HUES6 (cell line): ENCODE measurements around the gene CFAP46.

ENCODE experiments used
- H3K27ac ChIP-seq: 2 replicates; pipeline ENCODE4 v1.7.0; 2013; ENCODE audit warnings: low read depth, mild to moderate bottlenecking, low read length, inconsistent platforms
- H3K27me3 ChIP-seq: 2 replicates; pipeline ENCODE4 v1.6.1; 2013; ENCODE audit warnings: low read length; ENCODE audit not compliant: control insufficient read depth, insufficient read depth
- H3K36me3 ChIP-seq: 2 replicates; pipeline ENCODE4 v1.6.1; 2013; ENCODE audit warnings: low read length; ENCODE audit not compliant: control insufficient read depth, insufficient read depth
- H3K4me1 ChIP-seq: 2 replicates; pipeline ENCODE4 v1.6.1; 2013; ENCODE audit warnings: low read length; ENCODE audit not compliant: control insufficient read depth, insufficient read depth
- H3K4me3 ChIP-seq: 2 replicates; pipeline ENCODE4 v1.5.1; 2013; ENCODE audit warnings: low read depth, low read length
- H3K9ac ChIP-seq: one replicate; pipeline ENCODE4 v1.6.1; 2013; ENCODE audit warnings: mild to moderate bottlenecking, low read length
- H3K9me3 ChIP-seq: 2 replicates; pipeline ENCODE4 v1.6.1; 2013; ENCODE audit warnings: low read depth, low read length; ENCODE audit not compliant: control insufficient read depth, insufficient read depth

Gene CFAP46

GRCh38 chr10:132881186-132881920 is 61.0 kb downstream of the CFAP46 start:
- Histone ChIP-seq H3K9ac (no peak overlapping the region), H3K9me3 (no peaks in the 10 kb centered on the region), H3K27ac (no peak overlapping the region), H3K4me3 (no peak overlapping the region), H3K36me3 (no peaks in the 10 kb centered on the region), H3K27me3 (no peaks in the 10 kb centered on the region; the same call in 1 of the 2 replicates), H3K4me1 (peaks cover 8% of the 10 kb centered on the region)

GRCh38 chr10:132880128-132880981 is 62.0 kb downstream of the CFAP46 start:
- Histone ChIP-seq H3K27me3 (no peaks in the 10 kb centered on the region), H3K9ac (no peak overlapping the region), H3K4me1 (peaks cover 8% of the 10 kb centered on the region), H3K27ac (no peak overlapping the region), H3K4me3 (no peak overlapping the region), H3K9me3 (peaks cover 8% of the 10 kb centered on the region), H3K36me3 (no peaks in the 10 kb centered on the region)

GRCh38 chr10:132879408-132880127 is 62.8 kb downstream of the CFAP46 start:
- H3K4me1 ChIP-seq = peaks cover 8% of the 10 kb centered on the region
- no peaks in the 10 kb centered on the region for H3K36me3 ChIP-seq
- H3K9me3 ChIP-seq = peaks cover 10% of the 10 kb centered on the region
- H3K27ac ChIP-seq = no peak overlapping the region
- no peaks in the 10 kb centered on the region for H3K27me3 ChIP-seq
- no peak overlapping the region for H3K4me3 ChIP-seq
- H3K9ac ChIP-seq = no peak overlapping the region

GRCh38 chr10:132878730-132879407 is 63.5 kb downstream of the CFAP46 start:
- Histone ChIP-seq H3K36me3 (no peaks in the 10 kb centered on the region), H3K27me3 (no peaks in the 10 kb centered on the region), H3K4me3 (no peak overlapping the region), H3K27ac (no peak overlapping the region), H3K9ac (no peak overlapping the region), H3K4me1 (peaks cover 8% of the 10 kb centered on the region), H3K9me3 (peaks cover 10% of the 10 kb centered on the region)

- Histone ChIP-seq H3K4me1 (peaks cover 8% of the 10 kb centered on the region), H3K9ac (no peak overlapping the region), H3K9me3 (peaks cover 10% of the 10 kb centered on the region), H3K27ac (no peak overlapping the region), H3K4me3 (no peak overlapping the region), H3K27me3 (no peaks in the 10 kb centered on the region), H3K36me3 (no peaks in the 10 kb centered on the region)
These were observed 64.2 kb downstream of the CFAP46 start for GRCh38 chr10:132878091-132878729.

- Histone ChIP-seq H3K4me1 (peaks cover 8% of the 10 kb centered on the region), H3K36me3 (no peaks in the 10 kb centered on the region), H3K4me3 (no peak overlapping the region), H3K9ac (no peak overlapping the region), H3K9me3 (peaks cover 10% of the 10 kb centered on the region), H3K27me3 (no peaks in the 10 kb centered on the region), H3K27ac (no peak overlapping the region)
These were observed 64.9 kb downstream of the CFAP46 start for GRCh38 chr10:132877473-132877872.

GRCh38 chr10:132876993-132877431 is 65.4 kb downstream of the CFAP46 start:
- Histone ChIP-seq H3K4me1 (peaks cover 8% of the 10 kb centered on the region), H3K36me3 (no peaks in the 10 kb centered on the region), H3K4me3 (no peak overlapping the region), H3K27ac (no peak overlapping the region), H3K27me3 (no peaks in the 10 kb centered on the region), H3K9me3 (peaks cover 10% of the 10 kb centered on the region), H3K9ac (no peak overlapping the region)

GRCh38 chr10:132876131-132876860 is 66.1 kb downstream of the CFAP46 start:
- Histone ChIP-seq H3K4me1 (peaks cover 8% of the 10 kb centered on the region), H3K4me3 (no peak overlapping the region), H3K9ac (no peak overlapping the region), H3K27me3 (no peaks in the 10 kb centered on the region), H3K27ac (no peak overlapping the region), H3K9me3 (peaks cover 13% of the 10 kb centered on the region), H3K36me3 (no peaks in the 10 kb centered on the region)

- H3K4me3 ChIP-seq = no peak overlapping the region
- H3K9ac ChIP-seq = no peak overlapping the region
- no peaks in the 10 kb centered on the region for H3K27me3 ChIP-seq
- H3K4me1 ChIP-seq = peaks cover 8% of the 10 kb centered on the region
- H3K36me3 ChIP-seq = no peaks in the 10 kb centered on the region
- no peak overlapping the region for H3K27ac ChIP-seq
- peaks cover 17% of the 10 kb centered on the region for H3K9me3 ChIP-seq
These were observed 66.9 kb downstream of the CFAP46 start for GRCh38 chr10:132875435-132875834.

- no peak overlapping the region for H3K27ac ChIP-seq
- H3K9me3 ChIP-seq = peaks cover 17% of the 10 kb centered on the region
- H3K9ac ChIP-seq = no peak overlapping the region
- H3K36me3 ChIP-seq = no peaks in the 10 kb centered on the region
- no peaks in the 10 kb centered on the region for H3K4me1 ChIP-seq
- no peak overlapping the region for H3K4me3 ChIP-seq
- no peaks in the 10 kb centered on the region for H3K27me3 ChIP-seq
These were observed 69.0 kb downstream of the CFAP46 start for GRCh38 chr10:132873395-132873794.
